GM21528 (cell line): ENCODE measurements around the gene RPL19.

Experiments
- ATAC-seq: cut with Tn5 transposase; IDR thresholded peaks from one replicate; pipeline ENCODE4 v1.9.1; 2021; ENCODE audit warnings: mild to moderate bottlenecking, moderate library complexity; ENCODE audit not compliant: unreplicated experiment, low FRiP score

The RPL19 gene

DNA sequence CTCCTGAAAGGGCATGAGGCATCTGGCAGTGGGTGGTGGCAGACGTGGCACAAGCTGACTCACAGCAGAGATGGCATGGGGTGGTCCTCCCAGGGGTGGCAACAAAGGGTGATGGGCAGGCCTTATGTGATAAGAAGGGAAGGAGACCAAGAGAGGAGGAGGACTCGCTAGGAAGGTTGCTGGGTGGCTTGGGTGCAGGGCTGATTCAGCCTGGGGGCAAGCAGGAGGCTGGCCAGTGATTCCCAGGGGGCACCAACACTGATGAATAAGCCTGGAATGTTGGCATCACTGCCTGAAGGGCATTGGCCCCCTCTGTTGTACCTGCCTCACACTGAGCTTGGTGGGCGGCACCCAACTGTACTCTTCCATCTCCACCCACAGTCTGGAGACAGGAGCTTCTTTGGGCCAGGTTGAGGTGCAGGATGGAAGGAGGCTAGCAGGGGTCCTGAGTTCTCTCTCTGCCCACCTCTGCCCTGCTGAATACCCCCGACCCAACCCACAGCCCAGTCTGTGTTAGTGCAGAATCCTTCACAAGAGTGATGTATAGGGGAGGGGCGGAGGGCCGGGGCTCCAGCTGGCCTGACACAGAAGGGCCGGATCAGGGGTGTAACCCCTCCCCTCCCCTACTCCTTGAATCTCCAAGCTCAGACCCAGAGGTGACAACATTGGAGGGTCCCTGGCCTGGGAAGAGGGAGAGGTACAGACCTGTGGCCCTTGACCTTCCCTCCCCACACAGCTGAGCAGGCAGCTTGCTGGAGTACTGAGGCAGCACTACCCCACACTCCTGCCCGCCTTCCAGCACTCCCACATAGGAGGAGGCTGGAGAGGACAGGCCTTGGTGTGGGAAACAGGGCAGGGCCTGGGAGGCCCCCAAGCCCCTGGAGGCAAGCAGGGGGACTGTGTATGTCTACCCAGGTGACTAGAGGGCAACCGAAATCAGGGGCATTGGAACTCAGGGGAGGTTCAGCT lies 23.1 kb downstream of the RPL19 start:
- ATAC-seq: no peak

DNA sequence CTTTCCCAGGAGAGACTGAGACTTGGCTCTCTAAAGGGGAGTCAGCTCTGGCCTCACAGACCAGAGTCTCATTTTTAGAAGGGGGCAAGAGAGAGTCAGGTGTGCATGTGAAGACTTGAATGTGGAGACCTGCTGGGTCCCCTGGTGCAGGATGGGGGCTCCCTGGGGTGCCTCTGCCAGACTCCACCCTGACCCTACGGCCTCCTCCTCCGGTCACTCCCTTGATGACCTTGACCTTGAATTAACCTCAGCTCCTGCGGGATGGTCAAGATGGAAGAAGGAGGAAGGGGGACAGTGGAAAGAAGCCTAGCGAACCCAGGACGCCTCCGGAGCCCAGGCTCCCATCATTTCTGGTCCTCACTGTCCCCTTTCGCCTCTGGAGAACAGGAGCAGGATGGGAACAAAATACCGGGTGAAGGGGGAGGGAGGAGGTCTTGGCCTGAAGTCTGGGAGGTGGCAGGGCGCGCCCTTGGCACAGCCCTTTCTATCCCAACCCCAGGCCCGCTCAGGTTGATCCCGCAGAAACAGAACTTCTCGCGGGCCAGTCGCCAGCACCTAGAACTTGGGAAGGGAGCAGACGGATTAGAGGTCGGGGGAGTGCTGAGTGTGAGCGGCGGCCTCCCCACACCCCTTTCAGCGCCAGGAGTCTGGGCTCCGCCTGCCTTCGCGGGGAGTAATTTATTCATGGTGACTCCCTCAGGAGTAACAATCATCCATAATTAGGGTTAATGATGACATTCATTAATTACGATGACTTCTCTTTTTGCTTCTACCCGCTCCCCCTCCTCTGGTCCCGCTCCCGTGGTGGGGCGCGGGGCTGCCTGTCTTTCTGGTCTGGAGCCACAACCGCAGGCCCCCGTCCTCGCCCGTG lies 24.1 kb downstream of the RPL19 start:
- no peak for ATAC-seq

DNA sequence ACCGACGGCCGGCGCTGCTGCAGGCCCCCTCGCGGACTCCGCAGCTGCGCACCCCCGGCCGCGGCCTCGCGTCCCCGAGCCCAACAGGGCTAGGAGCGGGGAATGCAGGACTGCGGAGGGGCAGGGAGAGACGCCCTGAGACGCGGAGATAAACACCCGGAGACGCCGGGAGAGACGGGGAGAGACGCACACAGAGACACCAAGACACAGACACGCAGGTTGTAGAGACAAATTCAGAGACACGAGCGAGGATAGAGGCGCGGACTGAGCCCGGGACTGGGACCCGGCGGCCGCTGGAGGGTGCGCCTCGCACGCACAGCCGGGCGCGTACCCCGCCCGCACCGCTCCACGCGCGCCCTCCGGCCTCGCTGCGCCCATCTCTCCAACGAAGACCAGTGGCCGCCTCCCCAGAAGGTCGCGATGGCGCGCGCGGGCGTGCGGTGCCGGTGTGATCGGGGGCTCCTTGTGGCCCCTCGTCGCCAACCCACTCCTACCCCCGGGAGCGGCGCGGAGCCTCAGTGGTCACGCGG lies 24.8 kb downstream of the RPL19 start:
- no peak for ATAC-seq

DNA sequence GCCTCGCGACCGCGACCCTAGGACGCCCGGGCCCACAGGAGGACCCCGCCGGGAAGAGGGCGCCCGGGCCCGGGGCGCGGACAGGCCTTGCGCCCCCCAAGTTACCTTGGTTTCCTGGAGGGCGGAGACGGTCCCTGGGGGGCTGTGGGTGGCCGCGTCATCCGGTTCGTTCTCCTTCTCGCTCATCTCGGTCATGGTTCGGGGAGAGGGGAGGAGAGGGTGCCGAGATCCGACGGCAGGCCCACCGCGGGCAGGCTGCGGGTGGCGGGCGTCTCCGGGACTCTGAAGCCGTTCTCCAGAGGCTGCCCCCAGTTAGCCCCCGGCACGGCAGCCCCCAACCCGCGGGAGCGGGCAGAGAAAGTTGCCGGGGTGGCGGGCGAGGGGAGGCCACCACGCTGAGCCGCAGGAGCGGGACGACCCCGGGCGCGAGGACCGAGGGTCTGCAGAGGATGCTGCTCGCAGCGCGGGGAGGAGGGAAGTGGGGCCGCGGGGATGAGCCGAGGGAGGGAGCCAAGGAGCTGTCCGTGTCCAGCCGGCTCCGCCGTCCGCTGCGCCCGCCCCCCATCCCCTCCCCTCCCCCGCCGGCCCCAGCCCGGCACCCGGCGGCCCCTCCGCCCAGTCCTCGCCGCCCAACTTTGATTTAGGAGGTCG lies 25.4 kb downstream of the RPL19 start, which contains the start of gene STAC2:
Gene STAC2, minus strand, starts transcription at position 638 of the 651 bp plus-strand sequence. Its CDS starts 443 bp downstream, at position 195.
- ATAC-seq: no peak

DNA sequence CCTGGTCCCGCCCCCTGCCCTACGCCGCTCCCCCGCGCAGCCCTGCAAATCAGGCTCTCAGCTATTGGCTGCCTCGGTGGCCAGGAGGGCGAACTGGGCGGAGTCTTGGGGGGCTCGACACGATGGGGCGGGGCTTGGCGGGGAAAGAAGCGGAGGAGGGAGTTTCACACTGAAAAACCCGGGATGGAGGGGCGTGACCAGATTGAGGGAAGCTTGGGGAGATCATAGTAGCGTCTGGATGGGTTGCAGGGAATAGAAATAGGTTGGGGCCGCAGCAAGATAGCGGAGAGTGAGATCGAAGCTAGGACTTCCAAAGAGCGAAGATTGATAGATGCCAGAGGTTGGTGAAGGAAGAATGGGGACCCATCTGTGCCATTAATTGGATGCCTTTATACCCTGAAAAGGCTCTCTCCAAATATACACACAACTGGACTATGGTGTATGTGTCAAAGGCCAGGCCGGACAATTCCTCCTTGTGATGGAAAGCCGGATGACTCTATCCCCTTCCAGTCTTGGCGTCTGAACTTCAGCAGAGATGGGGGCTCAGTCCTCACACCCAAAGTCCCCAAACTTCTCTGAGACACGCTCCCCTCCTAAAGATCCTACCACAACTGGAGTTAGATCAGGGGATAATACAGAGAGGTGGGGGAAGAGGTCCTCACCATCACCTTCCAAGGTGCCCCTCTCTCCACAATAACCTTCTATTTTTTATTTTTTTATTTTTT lies 26.0 kb downstream of the RPL19 start:
- no peak for ATAC-seq

DNA sequence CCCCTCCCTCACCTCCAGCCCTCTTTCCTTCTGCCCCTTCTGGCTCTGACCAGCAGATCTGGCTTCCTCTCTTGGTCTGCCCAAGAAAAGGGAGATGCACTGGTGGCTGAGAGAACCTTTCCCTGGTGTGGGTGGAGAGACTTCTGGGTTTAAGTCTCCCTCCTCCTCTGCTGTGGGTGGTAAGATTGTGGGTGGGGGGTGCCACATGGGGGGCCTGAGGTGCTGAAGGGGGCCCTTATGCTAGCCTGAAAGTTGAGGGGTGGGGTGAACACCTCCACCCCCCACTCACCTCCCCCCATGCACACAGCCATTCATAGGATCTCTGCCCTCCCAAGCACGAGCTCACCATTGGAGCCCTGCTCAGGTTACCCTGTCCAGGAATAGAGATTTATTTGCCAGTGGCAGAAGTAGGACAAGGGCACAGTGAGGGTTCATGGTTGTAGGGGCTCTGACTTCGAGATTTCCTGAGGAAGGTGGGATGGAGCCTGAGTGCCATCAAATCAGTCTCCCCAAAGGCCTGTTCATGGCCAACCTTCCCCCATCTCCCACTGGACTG lies 27.4 kb downstream of the RPL19 start:
- ATAC-seq: no peak

DNA sequence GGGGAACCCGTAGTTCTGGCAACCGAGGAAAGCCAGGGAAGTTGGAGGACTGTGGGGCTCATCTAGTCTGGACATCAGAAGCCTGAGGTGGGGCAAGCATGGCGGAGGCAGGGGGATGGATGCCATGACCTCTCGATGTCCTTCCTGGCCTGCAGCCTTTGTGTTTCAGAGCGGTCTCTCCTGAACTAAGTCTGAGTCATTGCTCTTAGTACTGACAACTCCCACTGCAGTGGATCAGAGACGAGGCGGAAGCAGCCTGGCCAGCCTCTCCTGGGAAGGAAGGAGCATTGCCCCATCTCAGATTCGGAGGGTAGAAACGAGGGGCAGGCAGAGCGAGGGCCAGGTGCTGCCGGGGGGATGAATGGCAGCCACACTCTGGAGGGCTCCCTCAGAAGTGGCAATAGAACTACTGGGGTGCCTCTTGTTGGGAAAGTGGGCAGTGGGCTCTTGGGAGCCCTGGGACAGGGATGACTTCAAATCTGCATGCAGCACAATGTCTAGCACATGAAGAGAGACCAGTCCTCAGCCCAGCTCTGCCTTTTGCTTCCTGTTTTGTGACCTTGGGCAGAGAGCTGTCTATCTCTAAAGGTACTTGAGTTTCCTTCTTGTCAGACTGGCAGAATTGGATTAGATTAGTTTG lies 29.3 kb downstream of the RPL19 start:
- ATAC-seq: no peak

DNA sequence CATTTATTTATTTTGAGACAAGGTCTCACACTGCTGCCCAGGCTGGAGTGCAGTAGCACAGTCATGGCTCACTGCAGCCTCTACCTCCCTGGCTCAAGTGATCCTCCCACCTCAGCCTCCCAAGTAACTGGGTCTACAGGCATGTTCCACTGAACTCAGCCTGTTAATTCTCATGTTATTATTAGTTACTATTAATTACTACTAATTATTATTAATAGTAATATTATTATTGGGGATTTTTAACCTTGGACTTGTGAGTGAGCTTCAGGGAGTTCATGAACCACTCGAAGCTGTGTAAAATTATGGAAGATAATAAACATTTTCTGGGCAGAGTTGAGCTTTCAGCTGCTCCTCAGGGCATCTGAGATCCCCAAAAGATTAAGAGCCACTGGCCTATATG lies 30.3 kb downstream of the RPL19 start:
- ATAC-seq: no peak

DNA sequence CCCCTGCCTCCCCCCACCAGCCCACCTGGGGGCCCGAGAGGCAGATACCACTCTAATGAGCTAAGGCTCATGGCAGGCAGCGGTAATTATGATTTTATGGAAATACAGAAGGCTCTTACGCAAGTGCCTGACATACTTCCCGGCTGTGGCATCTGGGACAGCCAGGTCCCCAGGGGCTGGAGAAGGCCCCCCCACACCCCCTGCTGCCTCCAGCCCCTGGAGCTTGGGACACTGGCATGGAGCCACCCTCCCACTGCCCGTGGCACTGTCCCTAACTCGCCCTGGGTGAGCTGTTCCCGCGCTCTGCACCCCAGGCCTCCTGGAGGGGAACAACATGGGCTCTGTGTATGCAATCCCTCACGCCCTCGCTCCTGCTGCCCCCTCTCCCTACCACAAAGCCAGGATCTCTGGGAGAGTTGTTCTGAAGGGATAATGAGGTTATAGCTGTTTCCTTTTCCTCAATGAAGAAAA lies 31.0 kb downstream of the RPL19 start:
- no peak for ATAC-seq

DNA sequence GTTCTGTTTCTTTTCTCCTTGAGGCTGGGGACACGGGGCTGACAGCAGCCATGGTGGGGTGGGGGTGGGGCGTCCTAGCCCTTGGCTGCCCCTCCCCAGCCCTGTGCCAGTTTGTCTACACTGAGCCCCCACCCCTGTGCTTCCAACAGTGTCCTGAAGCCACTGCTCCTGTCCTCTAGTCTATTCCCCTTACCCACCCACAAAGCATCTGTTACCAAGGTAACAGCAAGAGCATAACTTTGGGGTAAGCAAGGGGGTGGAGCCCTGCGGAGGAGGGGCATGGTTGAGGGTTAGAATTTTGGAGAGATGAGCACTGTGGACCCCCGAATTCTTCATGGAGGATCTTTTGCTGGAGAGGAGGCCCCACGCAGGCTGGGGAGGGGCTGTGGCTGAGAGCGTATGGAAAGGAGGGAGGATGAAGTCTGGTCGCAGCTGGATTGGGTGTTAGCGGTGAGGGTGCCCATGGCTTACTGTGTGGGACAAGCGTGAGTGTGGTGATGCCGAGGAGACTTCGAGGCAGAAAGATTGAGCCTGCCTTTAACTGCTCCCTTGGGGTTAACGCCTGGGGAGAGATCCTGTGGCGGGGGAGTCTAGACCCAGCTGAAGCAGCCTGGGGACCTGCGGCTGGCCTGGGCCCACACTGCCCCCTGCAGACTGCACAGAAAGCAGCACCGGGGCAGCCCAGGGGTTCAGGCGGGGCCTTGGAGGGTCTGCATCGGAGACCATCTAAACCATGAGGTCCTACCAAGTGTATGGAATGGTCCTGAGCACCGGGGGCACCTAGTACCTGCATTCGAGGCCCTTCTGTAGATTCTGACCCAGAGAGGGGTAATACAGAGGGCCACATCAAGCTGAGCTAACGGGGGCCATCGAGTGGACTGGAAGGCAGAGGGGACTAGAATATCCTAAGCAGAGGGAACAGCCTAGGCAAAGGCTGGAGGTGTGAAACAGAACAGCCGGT lies 31.8 kb downstream of the RPL19 start:
- no peak for ATAC-seq

DNA sequence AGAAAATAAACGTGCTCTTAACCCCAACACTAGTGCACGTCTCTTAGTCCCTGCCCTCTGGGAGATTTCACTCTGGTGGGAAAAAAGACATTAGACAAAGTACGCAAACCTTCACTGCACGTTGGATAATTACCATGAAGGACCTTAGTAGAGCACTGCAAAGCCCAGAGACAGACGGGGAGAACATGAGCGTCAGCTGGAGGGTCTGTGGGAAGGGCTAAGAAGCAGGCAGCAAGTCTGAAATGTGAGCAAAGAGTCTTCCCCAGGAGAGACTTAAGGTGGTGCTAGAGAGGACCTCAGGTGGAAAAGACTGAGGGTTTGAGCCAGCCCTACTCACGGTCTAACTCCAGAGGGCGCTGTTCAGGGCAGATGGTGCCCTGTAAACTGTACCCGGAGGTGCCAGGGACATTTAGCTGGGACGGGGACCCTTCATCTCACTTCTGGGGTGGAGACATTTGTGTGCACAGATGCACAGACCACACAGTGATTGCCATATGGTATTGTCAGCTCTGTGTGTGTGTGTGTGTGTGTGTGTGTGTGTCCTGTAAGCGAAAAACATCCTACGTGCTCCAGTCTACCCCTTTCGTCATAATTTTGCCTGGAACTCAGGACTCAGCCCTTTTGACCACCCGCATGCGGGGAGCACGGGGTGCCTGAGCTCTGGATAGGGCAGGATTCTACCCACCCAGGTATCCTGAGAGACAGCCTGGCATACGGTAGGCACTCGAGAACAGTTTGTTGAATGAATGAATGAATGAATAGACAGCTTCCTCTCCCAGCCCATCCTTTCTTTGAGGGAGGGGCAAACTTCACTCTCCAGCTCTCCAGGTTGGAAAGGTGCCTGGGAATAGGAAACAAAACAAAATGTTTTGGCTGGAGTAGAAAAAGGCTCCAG lies 35.7 kb downstream of the RPL19 start:
- no peak for ATAC-seq

DNA sequence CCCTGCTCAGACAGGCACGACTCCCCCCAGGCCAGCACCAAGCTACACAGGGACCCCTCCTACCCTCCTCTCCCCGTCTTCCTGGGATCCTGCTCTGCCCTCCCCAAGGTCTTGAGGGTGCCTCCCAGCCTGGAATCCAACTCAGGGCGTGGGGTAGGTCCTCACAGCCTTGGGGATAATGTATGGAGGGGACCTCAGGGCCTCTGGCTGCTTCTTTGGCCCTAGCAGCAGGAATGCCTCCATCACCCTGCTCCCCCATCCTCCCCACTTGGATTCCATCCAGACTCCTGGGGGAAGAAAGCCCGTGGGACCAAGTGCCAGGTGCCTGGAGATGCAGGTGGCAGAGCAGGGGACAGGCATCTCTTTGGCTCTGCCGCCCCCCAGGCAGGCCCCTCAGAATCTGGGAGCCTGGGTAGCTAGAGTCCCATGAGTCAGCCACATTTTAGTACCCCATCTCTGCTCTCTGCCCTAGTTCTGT lies 36.4 kb downstream of the RPL19 start:
- no peak for ATAC-seq

DNA sequence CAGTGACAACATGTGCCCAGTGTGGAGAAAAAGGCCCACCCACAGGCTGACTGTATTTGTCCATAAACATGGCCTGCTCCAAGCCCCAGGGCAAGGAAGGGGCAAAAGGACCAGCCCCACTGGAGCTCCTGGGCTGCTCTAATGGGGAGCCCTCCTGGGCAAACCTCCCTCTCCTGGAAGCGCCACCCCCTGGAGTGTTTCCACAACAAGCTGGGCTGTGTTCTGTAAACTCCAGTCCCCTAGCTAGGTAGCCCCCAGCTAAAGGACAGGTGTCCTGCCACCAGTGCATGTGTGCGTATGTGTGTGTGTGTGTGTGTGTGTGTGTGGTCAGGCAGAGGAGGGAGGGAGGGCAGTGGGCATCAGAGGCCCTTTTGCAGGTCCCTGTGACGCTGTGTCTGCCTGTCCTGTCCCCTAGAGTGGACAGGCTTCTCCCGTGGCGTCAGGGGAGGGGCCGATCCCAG lies 36.9 kb downstream of the RPL19 start:
- ATAC-seq: no peak

DNA sequence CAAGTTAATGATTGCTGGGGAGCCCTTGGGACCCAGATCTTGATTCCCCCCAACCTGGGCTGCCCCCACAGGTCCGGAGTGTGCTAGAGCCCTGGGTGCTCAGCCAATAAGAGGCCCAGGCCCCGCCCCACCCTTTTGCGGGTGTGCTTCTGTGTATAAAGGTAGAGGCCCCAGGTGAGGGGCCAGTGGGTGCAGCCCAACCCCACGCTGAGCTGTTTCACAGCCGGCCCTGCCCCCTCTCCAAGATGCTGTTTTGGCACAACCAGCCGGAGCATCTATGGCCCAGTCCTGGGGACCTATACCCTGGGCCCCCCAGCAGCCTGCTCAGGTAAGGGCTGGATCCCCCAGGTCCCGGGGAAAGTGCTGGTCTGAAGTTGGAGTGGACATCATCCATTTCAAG lies 37.5 kb downstream of the RPL19 start:
- no peak for ATAC-seq

DNA sequence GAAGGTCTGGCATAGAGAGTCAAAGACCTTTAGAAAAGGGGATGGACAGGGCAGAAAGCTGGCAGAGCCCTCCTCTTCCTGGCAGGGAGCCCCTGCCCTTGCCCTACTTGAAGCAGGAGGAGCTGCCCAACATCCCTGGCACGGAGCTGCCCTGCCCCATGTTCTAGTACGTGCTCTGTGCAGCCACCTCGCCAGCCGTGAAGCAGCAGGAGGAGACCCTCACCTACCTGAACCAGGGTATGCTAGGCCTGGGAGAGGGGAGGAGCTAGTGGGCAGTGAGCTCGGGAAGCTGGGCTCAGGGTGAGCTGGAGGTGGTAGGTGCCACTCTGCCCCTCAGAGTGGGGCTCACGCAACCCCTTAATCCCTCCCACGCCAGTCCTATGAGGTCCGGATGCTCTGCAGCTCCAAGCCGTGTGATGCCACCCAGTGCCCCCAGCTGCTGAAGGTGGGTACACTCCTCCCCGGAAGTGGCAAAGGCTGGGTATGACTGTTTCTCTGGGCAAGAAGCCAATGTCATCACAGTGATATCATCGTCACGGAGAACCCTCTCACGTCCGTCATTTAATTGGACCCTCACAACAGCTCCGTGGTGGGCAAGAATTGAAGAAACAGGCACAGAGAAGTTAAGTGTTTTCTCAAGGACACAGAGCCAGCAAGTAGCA lies 38.4 kb downstream of the RPL19 start:
- ATAC-seq: no peak
